GM10847 (cell line): ENCODE measurements around the gene APLN.

Source experiments
- POLR2A ChIP-seq: IDR thresholded peaks from 2 replicates; pipeline ENCODE4 v1.6.1; 2011; ENCODE audit not compliant: insufficient read length; ENCODE audit errors: extremely low read depth

Gene APLN

GRCh38 chrX:129678614-129679195 lies 23.9 kb upstream of the APLN start:
- no peak for TF ChIP-seq POLR2A

DNA sequence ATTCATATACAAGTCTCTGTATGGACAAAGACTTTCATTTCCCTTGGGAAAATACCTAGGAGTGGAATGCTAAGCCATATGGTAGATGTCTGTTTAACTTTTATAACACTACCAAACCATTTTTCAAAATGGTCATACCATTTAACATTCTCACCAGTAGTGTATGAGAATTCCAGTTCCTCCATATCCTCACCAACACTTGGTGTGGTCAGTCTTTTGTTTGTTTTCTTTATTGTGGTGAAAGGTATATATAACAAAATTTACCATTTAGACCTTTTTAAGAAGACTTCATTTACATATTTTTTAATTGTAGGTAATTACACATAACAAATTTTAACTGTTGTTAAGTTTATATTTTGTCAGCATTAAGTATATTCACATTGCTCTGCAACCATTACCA lies 12.7 kb upstream of the APLN start:
- TF ChIP-seq POLR2A, result no peak

- TF ChIP-seq POLR2A, result no peak
Observed at GRCh38 chrX:129665916-129666644, 11.3 kb upstream of the APLN start.

- TF ChIP-seq POLR2A, result no peak
Observed at GRCh38 chrX:129663171-129663570, 8.4 kb upstream of the APLN start.

DNA sequence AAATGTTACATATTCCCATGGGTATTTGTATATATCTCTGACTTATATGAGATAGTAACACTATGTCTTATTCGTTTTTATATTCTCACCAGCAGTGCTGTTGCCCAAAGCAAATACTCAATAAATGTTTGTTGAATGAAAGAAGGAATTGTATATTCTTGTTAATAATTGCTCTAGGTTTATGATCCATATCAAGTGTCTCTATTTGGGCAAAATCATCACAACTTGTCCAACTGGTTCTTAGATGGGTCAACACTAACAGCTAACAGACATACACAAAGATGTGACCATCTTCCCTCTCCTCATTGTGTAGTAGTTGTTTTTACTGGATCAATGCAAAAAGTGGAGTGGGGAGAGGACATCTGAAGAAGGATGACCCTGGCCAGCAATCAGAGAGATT lies 6.6 kb upstream of the APLN start:
- no peak for TF ChIP-seq POLR2A

DNA sequence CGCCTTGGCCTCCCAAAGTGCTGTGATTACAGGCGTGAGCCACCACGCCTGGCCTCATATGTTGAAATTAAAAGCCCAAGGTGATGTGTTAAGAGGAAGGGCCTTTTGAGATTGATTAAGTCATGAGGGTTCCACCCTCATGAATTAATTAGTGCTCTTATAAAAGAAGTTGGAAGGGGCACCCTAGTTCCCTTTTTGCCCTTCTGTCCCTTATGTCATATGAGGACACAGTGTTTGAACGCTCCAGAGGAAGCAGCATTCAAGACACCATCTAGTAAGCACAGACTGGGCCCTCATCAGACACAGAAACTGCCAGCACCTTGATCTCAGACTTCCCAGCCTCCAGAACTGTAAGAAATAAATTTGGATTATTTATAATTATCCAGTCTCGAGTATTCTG lies 5.1 kb upstream of the APLN start:
- TF ChIP-seq POLR2A, result no peak

DNA sequence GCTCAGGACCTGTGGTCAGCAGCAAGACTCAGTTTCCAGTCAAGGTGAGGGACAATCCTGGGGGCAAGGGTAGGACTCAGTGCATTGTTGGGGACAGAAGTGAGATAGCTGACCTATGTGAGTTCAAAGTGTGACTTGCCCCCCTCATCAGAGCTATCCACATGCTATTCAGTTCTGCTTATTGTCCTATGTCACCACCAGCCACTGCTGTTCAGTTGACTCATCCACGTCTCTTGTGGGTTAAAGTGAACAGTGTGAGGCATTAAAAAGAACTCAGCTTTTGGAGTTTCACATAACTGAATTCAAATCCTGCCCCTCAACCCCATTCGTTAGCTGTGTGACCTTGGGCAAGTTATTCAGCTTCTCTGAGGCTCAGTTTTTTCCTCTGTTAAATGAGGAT lies 4.4 kb upstream of the APLN start:
- TF ChIP-seq POLR2A, result no peak

- no peak for TF ChIP-seq POLR2A
Observed at GRCh38 chrX:129658429-129658828, 3.7 kb upstream of the APLN start.

GRCh38 chrX:129655547-129656249 lies 942 bp upstream of the APLN start:
- no peak for TF ChIP-seq POLR2A

DNA sequence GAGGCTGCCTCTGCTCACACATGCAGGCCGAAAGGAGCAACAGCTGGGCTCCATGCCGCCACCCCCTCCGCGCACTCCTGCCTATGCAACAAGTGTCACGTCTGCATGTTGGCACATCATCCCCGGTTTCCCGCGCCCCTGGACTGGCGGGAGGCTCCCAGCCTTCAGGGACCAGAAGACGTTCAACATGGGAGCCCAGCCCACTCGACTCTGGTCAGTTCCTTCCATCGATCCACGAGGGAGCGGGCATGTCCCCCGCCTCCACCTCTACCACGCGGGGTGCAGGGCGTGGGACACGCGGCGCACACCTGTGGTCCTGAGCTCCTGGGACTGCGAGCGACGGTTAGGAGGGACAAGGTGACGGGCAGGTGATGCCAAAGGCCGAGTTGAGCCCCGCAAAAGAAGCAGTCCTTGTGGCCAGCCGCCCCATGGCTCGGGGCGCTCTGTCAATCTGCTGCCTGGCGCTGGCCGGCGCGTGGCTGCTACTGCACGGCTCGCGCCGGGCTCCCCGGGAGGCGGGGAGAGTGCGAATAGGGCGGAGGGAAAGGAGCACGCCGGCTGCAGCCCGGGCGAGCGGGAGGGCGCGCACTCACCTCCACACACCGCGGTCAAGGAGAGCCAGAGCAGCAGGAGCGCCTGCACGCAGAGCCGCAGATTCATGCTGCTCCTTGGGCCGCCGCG lies 645 bp downstream of the APLN start:
- TF ChIP-seq POLR2A, result no peak

DNA sequence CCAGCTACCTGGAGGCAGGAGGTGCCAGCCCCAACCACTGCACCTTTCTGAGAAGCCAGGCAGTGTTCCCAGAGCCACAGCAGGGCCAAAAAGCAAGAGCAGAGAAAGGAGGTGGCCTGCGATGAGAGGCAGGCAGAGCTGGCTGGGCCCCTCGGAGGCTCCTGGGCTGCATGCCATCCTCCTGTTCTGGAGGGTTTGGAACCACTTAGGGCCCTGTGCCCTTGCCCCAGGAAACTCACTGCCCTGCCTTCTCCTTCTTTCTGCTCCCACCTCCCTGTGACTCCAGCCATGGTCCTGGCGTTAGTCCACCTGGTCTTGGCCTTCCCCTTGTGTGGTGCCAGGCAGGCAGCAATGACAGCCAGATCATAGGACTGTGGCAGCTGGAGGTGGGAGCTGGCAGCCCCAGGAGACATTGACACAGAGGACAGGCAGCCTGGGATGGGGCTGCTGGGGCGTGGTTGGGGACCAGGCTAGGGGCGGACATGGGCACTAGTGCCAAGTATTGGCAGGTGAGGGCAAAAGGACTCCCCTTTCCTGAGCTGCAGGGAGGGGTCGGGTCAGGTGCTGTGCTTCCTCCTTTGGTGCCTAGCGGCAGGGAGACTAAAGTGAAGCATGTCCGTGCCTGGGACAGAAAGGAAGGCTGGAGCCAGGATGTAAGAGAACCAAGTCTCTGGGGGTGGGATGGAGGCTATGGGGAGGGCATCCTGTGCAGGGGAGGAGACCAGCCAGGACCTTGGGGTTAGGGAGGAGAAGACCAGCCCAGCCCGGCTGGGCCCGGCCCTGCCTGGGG lies 1.4 kb downstream of the APLN start:
- no peak for TF ChIP-seq POLR2A

- no peak for TF ChIP-seq POLR2A
Observed at GRCh38 chrX:129652565-129653169, 2.1 kb downstream of the APLN start.

- no peak for TF ChIP-seq POLR2A
Observed at GRCh38 chrX:129651756-129652564, 2.8 kb downstream of the APLN start.
